H1 (cell line): ENCODE results near the gene ERVV-1. TPM values are rescaled to one million over a fixed set of nuclear protein-coding genes. Genes with fewer than 3 reads are reported as not detected.

ENCODE experiments used
- ATF3 ChIP-seq: IDR thresholded peaks from 2 replicates; pipeline ENCODE4 v1.6.1; 2011; ENCODE audit warnings: low read depth, mild to moderate bottlenecking, low read length; ENCODE audit not compliant: insufficient read depth
- CTCF ChIP-seq, 3 experiments: IDR thresholded peaks; 1 replicate in 2 of 3; 2 replicates in 1 of 3; pipeline versions ENCODE4 v1.5.1 to v1.6.1; 2011; ENCODE audit warnings: low read length in 3 of 3, mild to moderate bottlenecking in 3 of 3, inconsistent platforms in 2 of 3, low read depth in 1 of 3, moderate library complexity in 1 of 3; ENCODE audit not compliant: insufficient read depth in 1 of 3; ENCODE audit errors: control extremely low read depth in 1 of 3
- GABPA ChIP-seq: IDR thresholded peaks from 2 replicates; pipeline ENCODE4 v1.6.1; 2011; ENCODE audit warnings: mild to moderate bottlenecking, low read length, moderate library complexity, borderline replicate concordance; ENCODE audit not compliant: insufficient read depth
- POLR2AphosphoS5 ChIP-seq: IDR thresholded peaks from 2 replicates; pipeline ENCODE4 v1.6.1; 2011; ENCODE audit warnings: low read depth, low read length
- RBBP5 ChIP-seq: IDR thresholded peaks from 2 replicates; pipeline ENCODE4 v1.7.1; 2012; ENCODE audit warnings: low read depth, mild to moderate bottlenecking, inconsistent platforms, low read length, moderate library complexity, borderline replicate concordance
- RNF2 ChIP-seq: fragments of 200-900, 300-1000 bp; sonication (generic); IDR thresholded peaks from 2 replicates; pipeline ENCODE4 v1.7.1; 2016; ENCODE audit warnings: borderline replicate concordance, low read depth, mild to moderate bottlenecking, antibody characterized with exemption, low read length; ENCODE audit not compliant: poor library complexity, severe bottlenecking; ENCODE audit errors: missing control alignments
- SP4 ChIP-seq: IDR thresholded peaks from 2 replicates; pipeline ENCODE4 v1.6.1; 2012; ENCODE audit warnings: low read length, inconsistent platforms
- polyA plus RNA-seq, 7 experiments: library from polyadenylated mRNA; depleted of rRNA in 3 of 7; stranded (reverse) in 5 of 7; unstranded in 2 of 7; fragments of >200 nt in 5 of 7; fragments of 200-250 nt in 2 of 7; gene quantifications; 1 replicate in 5 of 7; 2 replicates in 1 of 7; 4 replicates in 1 of 7; pipeline versions ENCODE4 v1.2.1 to v1.2.3, GENCODE V29; 2011 to 2013; ENCODE audit warnings: missing spikeins in 2 of 7, mixed read lengths in 2 of 7
- total RNA-seq: library from RNA; stranded (reverse); fragmentation: NEBNext Ultra II Directional; extraction: Animal tissue kit (Norgen Biotek cat#: 25700); gene quantifications from 2 replicates; pipeline ENCODE4 v1.2.1, GENCODE V29; 2021

ERVV-1 gene
- total and polyA plus RNA-seq, 2 of the 8 experiments (the other 6 are each of a cell fraction or from before 2014, with no cell fraction given) = not detected

GRCh38 chr19:52990759-52991418 is 22.8 kb upstream of the ERVV-1 start (continued):
- TF ChIP-seq RBBP5 (no peak), RNF2 (no peak), POLR2AphosphoS5 (no peak), CTCF (IDR thresholded peaks at IDR 0.05; ENCODE audit: control extremely low read depth in 1 of 3, insufficient read depth in 1 of 3, low read depth in 1 of 3, low read length in 3 of 3) (no peak), SP4 (no peak), ATF3 (no peak), GABPA (no peak)
